GM19438 (cell line): ENCODE data around the gene FOXD1.
"Not testable (repeated sequence)": the region's sequence is repeated elsewhere in the genome, so short reads cannot be mapped to it uniquely, and the experiment has no call there.

ENCODE experiments used
- ATAC-seq: cut with Tn5 transposase; IDR thresholded peaks from one replicate; pipeline ENCODE4 v1.9.1; 2021; ENCODE audit warnings: low read depth; ENCODE audit not compliant: unreplicated experiment

Gene FOXD1

DNA sequence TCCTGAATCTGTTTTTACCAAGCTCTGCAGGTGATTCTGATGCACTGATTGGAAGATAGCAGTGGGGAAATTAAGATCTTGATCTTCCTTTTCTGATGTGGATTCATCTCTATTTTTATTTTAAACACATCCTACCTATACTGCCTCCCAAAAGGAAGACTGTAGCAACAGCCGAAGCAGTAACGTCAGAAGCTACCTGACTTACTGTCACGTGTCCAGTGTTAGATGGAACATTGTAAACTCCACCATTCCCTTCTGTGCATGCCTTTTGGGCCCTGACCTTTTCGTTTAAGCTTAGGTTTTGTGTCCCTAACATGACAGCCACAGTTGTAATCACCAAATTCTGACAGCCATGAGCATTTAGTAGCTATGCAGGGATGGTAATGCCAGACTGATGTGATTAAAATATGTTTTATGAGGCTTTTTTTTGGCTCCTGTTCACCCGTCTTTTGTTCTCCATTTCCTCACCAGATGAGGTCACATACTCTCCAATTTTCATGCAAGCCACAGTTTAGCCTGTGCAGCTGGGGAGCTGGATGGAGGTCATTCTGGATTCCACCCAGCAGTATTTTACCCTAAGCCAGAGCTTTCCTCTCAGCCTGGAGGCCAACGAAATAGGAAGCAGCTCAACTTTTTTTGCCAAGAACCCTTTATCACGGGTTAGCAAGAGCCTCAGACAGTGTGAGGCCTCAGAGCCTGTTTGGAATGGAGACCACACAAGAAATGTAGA, 15.6 kb upstream of the FOXD1 start:
- ATAC-seq, result no peak

DNA sequence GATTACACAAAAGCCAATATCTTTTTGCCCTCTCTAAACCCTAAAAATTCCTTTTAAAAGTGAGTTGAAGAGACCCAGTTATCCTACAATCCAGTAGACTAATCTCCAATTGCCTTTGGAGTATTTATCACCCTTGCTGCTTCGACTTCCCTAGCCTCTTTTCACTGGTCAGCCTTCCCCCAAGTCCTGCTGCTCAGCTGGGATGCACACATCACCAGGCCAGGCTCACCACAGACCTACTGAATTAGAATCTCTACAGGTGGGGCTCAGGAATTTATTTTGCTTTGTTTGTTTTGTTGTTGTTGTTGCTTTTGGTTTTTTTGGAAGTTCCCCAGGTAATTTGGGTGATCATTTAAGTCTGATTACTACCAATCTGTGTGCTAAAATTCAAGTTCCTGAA, 11.6 kb upstream of the FOXD1 start:
- ATAC-seq, result no peak

DNA sequence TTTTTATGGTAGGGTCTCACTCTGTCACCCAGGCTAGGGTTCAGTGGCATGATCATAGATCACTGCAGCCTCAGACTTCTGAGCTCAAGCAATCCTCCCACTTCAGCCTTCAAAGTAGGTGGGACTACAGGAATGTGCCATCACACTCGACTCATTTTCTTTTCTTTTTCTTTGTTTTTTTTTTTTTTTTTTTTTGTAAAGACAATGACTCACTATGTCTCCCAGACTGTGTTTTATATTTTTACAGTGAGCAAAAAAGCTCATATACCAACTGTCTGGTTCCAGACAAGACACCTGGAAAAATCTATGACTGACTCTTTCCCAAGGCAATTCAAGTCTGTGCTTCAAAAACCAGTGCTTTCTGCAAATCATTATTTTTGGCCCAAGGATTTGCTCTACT, 10.8 kb upstream of the FOXD1 start:
- no peak for ATAC-seq

DNA sequence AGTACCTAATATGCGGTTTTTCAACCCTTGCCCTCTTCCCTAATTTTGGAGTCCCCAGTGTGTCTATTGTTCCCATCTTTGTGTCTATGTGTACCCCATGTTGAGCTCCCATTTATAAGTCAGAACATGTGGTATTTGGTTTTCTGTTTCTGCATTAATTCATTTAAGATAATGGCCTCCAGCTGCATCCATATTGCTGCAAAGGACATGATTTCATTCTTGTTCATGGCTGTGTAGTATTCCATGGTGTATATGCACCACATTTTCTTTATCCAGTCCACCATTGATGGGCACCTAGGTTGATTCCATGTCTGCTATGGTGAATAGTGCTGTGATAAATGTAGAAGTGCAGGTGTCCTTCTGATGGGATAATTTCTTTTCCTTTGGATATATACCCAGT, 7.9 kb upstream of the FOXD1 start:
- not testable (repeated sequence) for ATAC-seq

DNA sequence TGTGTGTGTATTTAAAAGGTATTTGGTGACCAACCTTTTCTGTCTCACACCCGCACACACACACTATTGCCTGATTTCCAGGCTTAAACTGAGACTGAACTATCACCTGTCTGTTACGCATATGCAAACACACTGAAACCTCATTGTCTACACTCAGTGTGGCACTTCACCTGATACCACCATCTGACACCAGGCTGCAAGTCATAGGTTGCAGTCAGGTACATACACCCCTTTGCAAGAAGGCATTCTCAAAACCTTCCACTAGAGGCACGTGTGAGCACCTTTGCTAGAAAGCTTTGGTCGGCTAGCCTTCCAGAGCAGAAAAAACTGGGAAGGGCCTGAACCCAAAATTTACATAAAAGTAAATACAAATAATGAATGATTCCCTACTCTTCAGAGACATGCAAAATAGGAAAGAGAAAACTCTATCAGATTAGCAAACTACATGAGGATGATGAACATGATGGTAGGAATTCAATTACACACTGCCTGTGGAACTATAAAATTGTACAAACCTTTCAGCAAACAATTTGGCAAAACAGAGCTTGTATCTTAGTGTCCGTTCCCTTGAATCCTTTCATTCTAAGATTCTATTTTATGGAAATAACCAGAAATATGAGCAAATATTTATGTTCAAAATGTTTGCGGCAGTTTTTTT, 5.9 kb upstream of the FOXD1 start:
- no peak for ATAC-seq

DNA sequence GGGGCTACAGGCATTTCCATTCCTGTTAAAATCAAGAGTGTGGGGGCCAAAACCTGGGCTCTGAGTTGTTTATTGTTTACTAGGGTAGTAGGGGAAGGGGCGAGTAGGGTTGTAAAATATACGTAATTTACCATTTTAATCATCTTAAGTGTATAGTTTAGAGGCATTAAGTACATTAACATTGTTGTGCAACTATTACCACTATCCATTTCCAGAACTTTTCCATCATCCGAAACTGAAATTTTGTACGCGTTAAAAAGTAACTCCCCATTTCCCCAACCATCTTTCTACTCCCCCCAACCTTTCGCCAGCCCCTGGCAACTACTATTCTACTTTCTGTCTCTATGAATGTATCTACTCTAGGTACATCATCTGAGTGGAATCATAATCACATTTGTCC, 3.6 kb upstream of the FOXD1 start:
- no peak for ATAC-seq

DNA sequence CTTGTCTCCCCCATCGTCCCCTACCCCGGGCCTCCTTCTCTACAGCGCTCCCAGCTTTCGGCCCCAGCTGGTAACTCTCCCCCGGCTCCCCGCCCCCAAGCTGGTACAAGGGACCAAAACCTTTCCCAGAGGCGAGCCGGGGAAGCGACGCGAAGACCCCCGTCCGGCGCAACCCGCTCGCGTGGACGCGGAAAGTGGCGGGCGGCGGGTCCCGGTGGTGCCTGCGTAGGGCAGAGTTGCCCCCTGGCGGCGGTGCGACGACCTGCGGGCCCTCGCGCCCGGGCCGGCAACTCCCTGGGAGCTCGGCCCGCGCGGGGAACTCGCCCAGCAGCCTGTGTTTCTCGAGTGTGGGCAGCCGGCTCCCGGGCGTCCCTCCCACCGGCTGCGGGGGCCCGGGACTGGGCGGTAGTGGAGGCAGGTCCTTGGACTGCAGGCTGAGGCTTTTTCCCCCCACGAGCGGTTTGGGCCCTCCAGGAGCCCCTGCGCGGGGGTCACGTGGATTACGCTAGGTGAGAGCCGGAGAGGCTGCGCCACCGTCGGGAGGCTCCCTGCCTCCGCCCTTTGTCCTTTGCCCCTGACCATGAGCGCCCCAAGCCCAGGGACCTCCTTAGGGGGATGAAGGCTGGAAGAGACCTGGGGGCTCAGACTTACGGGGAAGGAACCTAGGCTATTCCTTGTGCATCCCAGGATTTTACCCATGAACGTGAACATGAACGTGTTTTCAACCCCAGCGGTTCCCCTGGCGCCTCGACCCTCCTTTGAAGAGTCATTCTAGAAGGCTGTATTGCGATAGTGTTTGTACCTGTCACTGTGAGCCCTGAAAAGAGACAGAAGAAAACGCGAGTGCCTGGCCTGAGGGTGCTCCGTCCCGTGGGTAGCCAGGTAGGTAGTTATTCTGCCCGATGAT, 2.9 kb upstream of the FOXD1 start:
- ATAC-seq, result no peak

DNA sequence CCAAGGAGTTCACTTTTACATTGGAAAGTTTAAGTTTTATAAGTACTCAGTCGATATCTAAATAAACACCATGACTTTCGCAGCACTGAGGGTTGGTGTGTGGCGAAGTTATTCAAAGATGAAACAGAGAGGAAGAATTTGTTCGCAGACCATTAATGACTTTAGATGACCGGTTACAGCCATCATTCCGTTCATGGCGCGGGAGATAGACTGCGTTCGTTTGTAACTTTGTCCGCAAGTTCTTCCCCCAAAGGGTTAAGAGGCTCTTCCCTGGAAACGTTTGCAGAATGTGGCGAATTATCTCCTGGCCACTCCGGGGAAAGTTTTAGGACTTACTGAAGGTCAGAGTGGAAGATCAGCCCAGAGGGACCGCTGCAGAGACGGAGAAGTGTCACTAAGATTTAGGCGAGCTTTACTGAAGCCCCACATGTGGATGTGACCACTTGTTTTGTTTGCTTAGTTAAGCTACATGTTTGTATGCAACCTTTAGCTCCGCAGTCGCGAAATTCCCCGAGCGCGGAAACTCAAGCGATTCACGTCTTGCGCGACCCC, 2.2 kb upstream of the FOXD1 start:
- no peak for ATAC-seq

DNA sequence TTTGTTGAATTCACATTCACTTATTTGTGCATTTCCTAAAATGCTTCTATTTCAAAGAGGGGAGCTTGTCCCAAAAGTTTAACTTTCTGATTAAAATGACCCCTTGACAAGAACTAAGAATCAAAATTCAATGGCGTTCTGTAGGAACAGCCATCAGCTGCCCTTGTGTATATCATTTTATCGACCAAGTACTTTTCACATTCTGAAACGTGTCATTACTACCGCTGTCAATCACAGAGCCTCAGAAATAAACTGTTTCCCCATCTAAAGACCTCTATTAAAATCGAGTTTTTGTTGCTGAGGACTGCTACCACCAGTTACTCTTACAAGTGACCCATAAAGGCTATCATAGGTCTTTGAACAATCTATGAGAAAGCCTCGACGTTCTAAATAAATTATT, 1.6 kb upstream of the FOXD1 start:
- ATAC-seq, result no peak

DNA sequence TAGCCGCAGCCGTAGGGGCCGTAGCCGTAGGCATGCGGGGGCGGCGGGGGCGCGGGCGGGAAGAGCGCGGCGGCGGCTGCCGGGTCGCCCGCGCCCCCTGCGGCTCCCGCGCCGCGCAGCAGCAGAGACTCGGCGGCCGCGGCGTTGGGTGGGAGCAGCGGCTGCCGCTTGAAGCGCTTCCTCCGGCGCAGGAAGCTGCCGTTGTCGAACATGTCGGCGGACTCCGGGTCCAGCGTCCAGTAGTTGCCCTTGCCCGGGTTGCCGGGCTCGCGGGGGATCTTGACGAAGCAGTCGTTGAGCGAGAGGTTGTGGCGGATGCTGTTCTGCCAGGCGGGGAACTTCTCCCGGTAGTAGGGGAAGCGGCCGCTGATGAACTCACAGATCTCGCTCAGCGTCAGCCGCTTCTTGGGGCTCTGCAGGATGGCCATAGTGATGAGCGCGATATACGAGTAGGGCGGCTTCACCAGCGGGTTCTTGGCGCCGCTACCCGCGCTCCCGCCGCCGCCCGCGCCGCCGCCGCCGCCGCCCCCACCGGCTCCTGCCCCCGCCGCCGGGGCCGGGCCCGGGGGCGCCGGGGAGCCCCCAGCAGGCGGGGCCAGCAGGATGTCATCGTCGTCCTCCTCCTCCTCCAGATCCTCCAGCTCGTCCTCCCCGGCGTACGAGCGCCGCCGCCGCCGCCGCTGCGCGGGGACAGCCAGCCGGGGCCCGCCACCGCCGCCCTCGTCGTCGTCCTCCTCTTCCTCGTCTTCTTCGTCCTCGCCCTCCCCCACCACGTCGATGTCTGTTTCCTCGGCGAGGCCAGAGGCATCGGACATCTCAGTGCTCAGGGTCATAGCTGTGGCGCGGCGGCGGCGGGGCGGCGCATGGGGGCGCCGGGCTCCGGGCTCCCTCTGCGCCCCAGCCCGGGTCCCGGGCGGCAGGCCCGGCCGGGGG, 781 bp downstream of the FOXD1 start:
- peak; percentile 27 for ATAC-seq

DNA sequence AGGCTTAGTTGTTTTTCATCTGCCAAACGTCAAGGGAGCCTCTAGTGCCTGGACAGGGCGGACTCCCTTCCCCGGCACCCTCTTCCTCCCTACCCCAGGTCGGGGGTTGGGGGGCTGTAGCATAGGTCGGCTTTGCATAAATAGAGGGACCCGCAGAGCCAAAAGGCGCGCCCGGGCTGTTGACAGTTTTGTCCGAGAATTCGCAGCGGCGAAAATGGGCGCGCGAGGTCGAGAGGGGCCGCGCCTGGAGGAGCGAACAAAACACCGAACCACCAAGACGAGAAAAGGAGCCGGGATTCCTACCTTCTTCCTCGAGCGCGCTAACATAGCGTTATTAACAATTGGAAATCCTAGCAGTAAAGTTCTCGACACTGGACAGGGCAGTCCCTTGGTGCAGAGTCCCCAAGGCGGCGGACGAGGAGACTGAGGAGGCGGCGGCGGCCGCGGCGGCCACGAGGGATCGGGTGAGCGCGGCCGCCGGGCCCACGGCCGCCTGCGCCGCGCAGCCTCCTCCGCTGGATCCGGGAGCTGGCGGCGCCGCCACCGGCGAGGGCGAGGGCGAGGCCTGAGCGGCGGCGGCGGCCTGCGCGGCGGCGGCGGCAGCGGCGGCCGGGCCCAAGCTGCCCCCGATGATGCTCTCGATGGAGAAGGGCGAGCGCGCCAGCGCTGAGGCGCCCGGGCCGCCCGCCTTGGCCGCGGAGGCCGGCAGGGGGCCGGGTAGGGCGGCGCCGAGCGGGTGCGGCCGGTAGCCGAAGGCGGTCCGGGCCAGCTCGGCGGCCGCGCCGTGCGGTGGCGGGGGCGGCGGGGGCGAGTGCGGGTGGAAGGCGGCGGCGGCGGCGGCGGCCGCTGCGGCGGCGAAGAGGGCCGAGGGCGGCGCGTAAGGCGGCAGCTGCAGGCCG, 1.7 kb downstream of the FOXD1 start:
- ATAC-seq, result peak; percentile 10

DNA sequence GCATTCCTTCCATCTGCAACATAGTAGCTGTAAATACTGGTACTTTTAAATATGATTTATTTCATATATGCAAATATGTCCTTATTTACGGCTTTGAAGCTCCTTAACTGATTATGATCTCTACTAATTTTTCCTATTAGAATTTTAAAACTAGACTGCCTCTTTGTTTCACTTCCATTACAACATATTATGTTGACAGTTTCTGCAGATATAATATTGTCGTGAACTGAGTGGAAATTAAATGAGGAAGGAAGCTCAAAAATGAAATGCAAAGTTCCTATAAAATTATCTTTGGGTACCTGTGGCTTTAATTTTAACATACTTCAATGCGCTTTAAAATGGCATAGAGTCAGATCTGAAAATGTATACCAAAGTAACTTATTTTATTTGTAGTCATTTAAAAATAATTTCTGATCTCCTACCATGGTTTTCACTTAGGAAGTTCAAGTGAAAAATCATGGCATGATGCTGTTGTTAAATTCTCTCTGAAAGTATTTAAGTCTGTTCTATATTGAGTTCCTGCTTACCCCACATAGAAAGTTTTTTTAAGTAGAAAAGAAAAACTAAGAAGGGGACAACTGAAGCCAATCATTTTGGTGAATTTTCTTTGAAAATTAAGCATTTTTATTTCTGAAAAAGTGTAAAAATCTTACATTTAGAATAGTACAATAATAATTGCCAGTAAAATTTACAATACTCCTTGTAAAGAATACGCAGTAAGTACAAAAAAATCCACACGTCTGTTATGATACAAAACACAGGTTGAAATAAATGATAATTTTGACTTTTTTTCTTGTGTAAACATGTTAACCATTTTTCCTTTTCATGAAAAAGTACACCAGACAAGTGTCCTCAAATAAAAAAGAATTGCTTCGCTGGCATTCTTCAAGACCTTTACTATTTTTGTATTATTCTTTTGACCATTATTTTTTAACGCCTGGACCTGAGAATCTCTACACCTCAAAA, 2.6 kb downstream of the FOXD1 start:
- ATAC-seq, result no peak

DNA sequence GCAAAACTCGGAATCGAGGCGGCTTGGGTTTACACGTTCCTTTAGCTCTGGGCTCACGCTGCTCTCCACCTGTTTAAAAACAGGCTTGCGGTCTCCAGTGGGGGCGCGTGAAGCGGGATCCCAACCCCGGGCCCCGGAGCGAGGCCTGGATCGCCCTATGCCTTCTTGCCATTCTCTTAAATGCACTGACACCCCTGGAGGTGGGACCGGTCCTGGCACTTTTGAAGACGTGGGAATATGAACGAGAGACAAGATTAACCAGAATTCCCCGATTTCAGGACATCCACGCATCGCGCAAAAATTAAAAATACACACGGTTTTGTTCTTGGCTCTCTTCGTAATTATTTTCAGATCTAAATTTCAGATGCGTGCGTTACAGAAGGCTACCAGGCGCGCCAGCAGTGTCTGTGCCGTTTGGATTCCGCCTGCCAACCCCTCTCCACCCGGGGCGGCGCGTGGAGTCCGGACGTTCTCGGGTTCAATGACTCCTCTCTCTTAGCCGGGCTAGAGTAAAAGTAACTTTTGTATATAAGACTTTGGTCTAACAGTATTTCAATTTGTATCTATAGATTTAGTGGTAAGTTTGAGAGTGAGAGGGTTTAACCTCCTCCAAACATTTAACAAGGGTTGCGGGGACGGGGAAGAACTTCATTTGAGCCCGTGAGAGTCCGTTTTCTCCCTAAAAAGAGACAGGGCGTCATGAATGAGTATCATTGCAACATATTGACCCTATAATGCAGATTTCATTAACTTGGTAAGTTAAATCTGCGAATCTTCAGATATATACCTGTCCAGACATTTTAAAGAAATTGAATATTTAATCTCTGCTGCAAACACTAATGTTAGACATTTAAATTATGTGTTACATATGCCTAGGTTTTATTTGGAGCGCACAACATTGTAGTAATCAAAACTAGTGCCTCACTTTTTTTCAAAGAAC, 3.8 kb downstream of the FOXD1 start:
- no peak for ATAC-seq

DNA sequence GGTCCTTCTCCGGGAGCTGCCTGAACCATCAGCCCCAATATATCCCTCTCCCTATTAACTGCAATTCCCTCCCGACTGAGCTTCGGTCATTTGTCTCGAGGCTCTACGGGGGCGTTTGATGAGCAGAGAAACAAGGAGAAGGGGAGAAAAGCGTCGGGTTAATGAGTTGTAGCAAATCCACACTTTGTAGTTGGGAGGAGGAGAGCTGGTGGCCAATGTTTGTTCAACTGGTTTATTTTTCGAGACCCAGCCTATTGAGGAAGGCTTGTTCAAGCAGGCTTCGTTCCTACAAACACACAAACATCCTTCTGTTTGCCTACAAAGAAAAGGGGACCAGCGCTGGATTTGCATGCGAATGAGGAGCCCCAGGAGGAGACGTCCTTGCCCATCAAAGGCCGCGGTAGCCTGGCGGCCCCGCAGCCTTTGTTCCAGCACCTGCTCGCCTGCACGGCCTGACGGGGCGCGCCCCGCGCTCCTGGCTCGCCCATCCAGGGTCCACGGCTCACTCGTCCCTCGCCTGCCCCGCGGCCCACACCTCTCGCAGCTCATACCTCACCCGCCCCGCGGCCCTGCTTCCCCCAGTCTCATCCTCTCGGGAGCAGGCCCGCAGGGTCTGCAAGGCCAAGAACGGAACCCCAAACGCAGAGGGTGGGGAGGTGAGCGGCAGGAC, 4.6 kb downstream of the FOXD1 start:
- no peak for ATAC-seq

DNA sequence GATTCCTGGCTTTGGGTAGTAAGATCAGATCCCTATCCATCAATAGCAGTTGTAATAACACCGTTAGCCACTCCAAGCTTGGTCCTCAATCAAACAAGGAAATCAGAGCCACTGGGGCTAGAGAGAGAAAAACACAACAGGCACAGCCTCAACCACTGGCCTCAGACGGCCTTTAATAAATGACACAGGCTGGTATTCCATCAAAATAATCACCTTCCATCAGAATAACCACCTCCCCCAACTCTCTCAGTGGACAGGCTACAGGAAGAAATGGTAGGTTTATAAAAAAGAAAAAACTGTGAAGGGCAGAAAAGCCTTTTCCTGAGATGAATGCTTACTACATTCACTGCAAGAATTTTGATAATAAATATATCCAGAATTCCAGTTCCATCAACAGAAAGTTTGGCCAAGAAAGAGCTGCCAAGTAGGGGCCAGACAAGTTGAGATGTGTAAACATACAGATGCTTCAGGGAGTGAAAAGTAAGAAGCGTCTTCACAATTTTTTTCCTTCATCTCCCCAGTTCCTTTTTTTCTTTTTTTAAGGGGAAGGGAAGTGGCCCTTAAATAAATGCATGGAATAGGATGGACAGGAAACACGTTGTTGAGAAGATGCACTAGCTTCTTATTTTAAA, 5.5 kb downstream of the FOXD1 start:
- no peak for ATAC-seq
